ENCODE measurements around the gene ENO2.
A peak's percentile ranks its signal among the peaks of the same experiment; 100 is the strongest.
"Not testable (repeated sequence)": the region's sequence is repeated elsewhere in the genome, so short reads cannot be mapped to it uniquely, and the experiment has no call there.

The ENO2 gene

GRCh38 chr12:6891646-6892001, 22.8 kb upstream of the ENO2 start:
- H3K9me3 Mint-ChIP-seq = no peaks in the 10 kb centered on the region
- H3K36me3 Mint-ChIP-seq (ENCODE audit: insufficient read depth) = no peaks in the 10 kb centered on the region
- peaks cover 0 to 11% of the 10 kb centered on the region in 2 donors for H3K4me1 Mint-ChIP-seq (ENCODE audit: low read depth in 2 of 2)
- peak overlapping the region; percentile 94 to 96 for H3K27ac Mint-ChIP-seq
- no peaks in the 10 kb centered on the region for H3K27me3 Mint-ChIP-seq
- DNase-seq = no peak
- no peak for ATAC-seq (replicated peaks)
- peak overlapping the region; percentile 80 to 89 for H3K4me3 Mint-ChIP-seq

GRCh38 chr12:6892683-6893082, 21.7 kb upstream of the ENO2 start:
- not testable (repeated sequence) for H3K9me3 Mint-ChIP-seq; H3K36me3 Mint-ChIP-seq (ENCODE audit: insufficient read depth); ATAC-seq (replicated peaks); DNase-seq; H3K27me3 Mint-ChIP-seq
- Mint-ChIP-seq H3K4me1 (ENCODE audit: low read depth in 2 of 2) (peaks cover 0 to 11% of the 10 kb centered on the region in 2 donors), H3K27ac (peak overlapping the region in 1 of 2 donors; percentile 96), H3K4me3 (peak overlapping the region in 1 of 2 donors; percentile 80)

GRCh38 chr12:6894321-6894720, 20.1 kb upstream of the ENO2 start:
- Mint-ChIP-seq H3K4me3 (no peak overlapping the region), H3K27ac (no peak overlapping the region), H3K27me3 (no peaks in the 10 kb centered on the region), H3K36me3 (ENCODE audit: insufficient read depth) (no peaks in the 10 kb centered on the region), H3K4me1 (ENCODE audit: low read depth in 2 of 2) (peaks cover 0 to 11% of the 10 kb centered on the region in 2 donors), H3K9me3 (no peaks in the 10 kb centered on the region)
- ATAC-seq (replicated peaks) (no peak), DNase-seq (no peak)

GRCh38 chr12:6896846-6897435, 17.4 kb upstream of the ENO2 start:
- ATAC-seq (replicated peaks) (no peak), DNase-seq (no peak)
- Mint-ChIP-seq H3K27ac (no peak overlapping the region), H3K36me3 (ENCODE audit: insufficient read depth) (no peaks in the 10 kb centered on the region), H3K9me3 (no peaks in the 10 kb centered on the region), H3K4me3 (no peak overlapping the region), H3K4me1 (ENCODE audit: low read depth in 2 of 2) (no peaks in the 10 kb centered on the region), H3K27me3 (no peaks in the 10 kb centered on the region)

- Mint-ChIP-seq H3K27ac (no peak overlapping the region), H3K9me3 (no peaks in the 10 kb centered on the region), H3K4me3 (no peak overlapping the region), H3K27me3 (no peaks in the 10 kb centered on the region), H3K4me1 (ENCODE audit: low read depth in 2 of 2) (peaks cover 0 to 4% of the 10 kb centered on the region in 2 donors), H3K36me3 (ENCODE audit: insufficient read depth) (no peaks in the 10 kb centered on the region)
- DNase-seq = no peak
- no peak for ATAC-seq (replicated peaks)
These were observed 15.0 kb upstream of the ENO2 start for GRCh38 chr12:6899427-6899826.

- no peak for ATAC-seq (replicated peaks)
- H3K36me3 Mint-ChIP-seq (ENCODE audit: insufficient read depth) = no peaks in the 10 kb centered on the region
- no peak for DNase-seq
These were observed 14.4 kb upstream of the ENO2 start for GRCh38 chr12:6899837-6900519.

GRCh38 chr12:6902448-6902847, 11.9 kb upstream of the ENO2 start:
- H3K27ac Mint-ChIP-seq = peak overlapping the region in 1 of 2 donors; percentile 39
- H3K27me3 Mint-ChIP-seq = no peaks in the 10 kb centered on the region
- no peak overlapping the region for H3K4me3 Mint-ChIP-seq
- peaks cover 0 to 4% of the 10 kb centered on the region in 2 donors for H3K4me1 Mint-ChIP-seq (ENCODE audit: low read depth in 2 of 2)
- H3K9me3 Mint-ChIP-seq = no peaks in the 10 kb centered on the region
- no peak for ATAC-seq (replicated peaks)
- no peaks in the 10 kb centered on the region for H3K36me3 Mint-ChIP-seq (ENCODE audit: insufficient read depth)
- DNase-seq = no peak

More at GRCh38 chr12:6899837-6900519, 14.4 kb upstream of the ENO2 start:
- Mint-ChIP-seq H3K27ac (no peak overlapping the region), H3K27me3 (no peaks in the 10 kb centered on the region), H3K4me1 (ENCODE audit: low read depth in 2 of 2) (peaks cover 0 to 4% of the 10 kb centered on the region in 2 donors), H3K4me3 (no peak overlapping the region), H3K9me3 (no peaks in the 10 kb centered on the region)

- no peaks in the 10 kb centered on the region for H3K36me3 Mint-ChIP-seq (ENCODE audit: insufficient read depth)
- H3K27ac Mint-ChIP-seq = no peak overlapping the region
- H3K4me1 Mint-ChIP-seq (ENCODE audit: low read depth in 2 of 2) = peaks cover 0 to 4% of the 10 kb centered on the region in 2 donors
- no peak overlapping the region for H3K4me3 Mint-ChIP-seq
- ATAC-seq (replicated peaks) (no peak), DNase-seq (no peak)
- H3K27me3 Mint-ChIP-seq = no peaks in the 10 kb centered on the region
- H3K9me3 Mint-ChIP-seq = no peaks in the 10 kb centered on the region
These were observed 10.7 kb upstream of the ENO2 start for GRCh38 chr12:6903722-6904121.

- Mint-ChIP-seq H3K9me3 (no peaks in the 10 kb centered on the region), H3K4me1 (ENCODE audit: low read depth in 2 of 2) (peaks cover 0 to 4% of the 10 kb centered on the region in 2 donors), H3K36me3 (ENCODE audit: insufficient read depth) (no peaks in the 10 kb centered on the region), H3K27me3 (no peaks in the 10 kb centered on the region), H3K4me3 (no peak within 1 kb of the TSS), H3K27ac (no peak within 1 kb of the TSS)
- peak; percentile 95 for ATAC-seq (replicated peaks)
- peak; percentile 96 to 98 (median 97) for DNase-seq
These were observed 9.8 kb upstream of the ENO2 start, which contains the start of gene LRRC23 for GRCh38 chr12:6904280-6905276. TSS of gene LRRC23 (plus strand) at chr12:6904822. CDS start at chr12:6905634, 812 bp downstream.

GRCh38 chr12:6905414-6906040, 8.9 kb upstream of the ENO2 start:
- DNase-seq (no peak), ATAC-seq (replicated peaks) (no peak)
- H3K9me3 Mint-ChIP-seq = no peaks in the 10 kb centered on the region
- H3K4me3 Mint-ChIP-seq = no peak overlapping the region
- no peak overlapping the region for H3K27ac Mint-ChIP-seq
- H3K36me3 Mint-ChIP-seq (ENCODE audit: insufficient read depth) = peaks cover 3% of the 10 kb centered on the region
- no peaks in the 10 kb centered on the region for H3K27me3 Mint-ChIP-seq
- H3K4me1 Mint-ChIP-seq (ENCODE audit: low read depth in 2 of 2) = peaks cover 0 to 4% of the 10 kb centered on the region in 2 donors

GRCh38 chr12:6908141-6908540, 6.2 kb upstream of the ENO2 start:
- not testable (repeated sequence) for H3K9me3 Mint-ChIP-seq; DNase-seq; H3K4me3 Mint-ChIP-seq; ATAC-seq (replicated peaks); H3K27me3 Mint-ChIP-seq; H3K27ac Mint-ChIP-seq; H3K36me3 Mint-ChIP-seq (ENCODE audit: insufficient read depth)
- H3K4me1 Mint-ChIP-seq (ENCODE audit: low read depth in 2 of 2) = peaks cover 7 to 11% of the 10 kb centered on the region in 2 donors

GRCh38 chr12:6909421-6910145, 4.8 kb upstream of the ENO2 start:
- DNase-seq (no peak), ATAC-seq (replicated peaks) (no peak)
- Mint-ChIP-seq H3K4me3 (no peak overlapping the region), H3K4me1 (ENCODE audit: low read depth in 2 of 2) (peaks cover 11 to 16% of the 10 kb centered on the region in 2 donors), H3K27me3 (no peaks in the 10 kb centered on the region), H3K36me3 (ENCODE audit: insufficient read depth) (peaks cover 21% of the 10 kb centered on the region), H3K9me3 (no peaks in the 10 kb centered on the region), H3K27ac (no peak overlapping the region)
